ENCODE results near the gene SLC7A1. TPM values are rescaled to one million over a fixed set of nuclear protein-coding genes. Genes with fewer than 3 reads are reported as not detected.

The SLC7A1 gene
- total RNA-seq, 5 donors from 2014 or later (not counting 1 experiment from before 2014, with no cell fraction given), result 20.0 to 62.9 (median 57.9) TPM

GRCh38 chr13:29513981-29514719 lies 81.3 kb downstream of the SLC7A1 start:
- Mint-ChIP-seq H3K36me3 (peaks cover 26% of the 10 kb centered on the region), H3K27me3 (no peaks in the 10 kb centered on the region), H3K27ac (no peak overlapping the region), H3K4me3 (no peak overlapping the region), H3K4me1 (no peaks in the 10 kb centered on the region), H3K9me3 (no peaks in the 10 kb centered on the region)
- no peaks in the 10 kb centered on the region for H3K27me3 ChIP-seq (replicated peaks in 1 of 2; ENCODE audit: control insufficient read depth in 2 of 2, extremely low read depth in 1 of 2, insufficient read depth in 2 of 2, low read length in 1 of 2)
- H3K4me1 ChIP-seq (ENCODE audit: control insufficient read depth in 1 of 2, extremely low read depth in 1 of 2, insufficient read depth in 2 of 2, low read length in 2 of 2), result no peaks in the 10 kb centered on the region
- DNase-seq (no peak), ATAC-seq (replicated peaks in 1 of 4) (no peak)
- H3K36me3 ChIP-seq (ENCODE audit: control insufficient read depth in 2 of 2, extremely low read depth in 1 of 2, insufficient read depth in 1 of 2, low read length in 1 of 2), result peaks cover 14 to 46% of the 10 kb centered on the region in 2 donors
- ChIA-PET POLR2A (no interaction called here), CTCF (interaction anchor here in 1 of 2 donors (0.6 kb wide), 1 partner anchor 196 kb away, joined by 3 read pairs; no protein-coding TSS in a partner anchor)
- 97% methylated on average over 30 of the region's 32 CpGs for WGBS (ENCODE audit: insufficient coverage)
- no peaks in the 10 kb centered on the region for H3K9me3 ChIP-seq
- no peak overlapping the region for H3K27ac ChIP-seq (ENCODE audit: low read length)
- no peak overlapping the region for H3K4me3 ChIP-seq (ENCODE audit: control insufficient read depth in 1 of 2, extremely low read depth in 1 of 2, low read length in 1 of 2)

- ATAC-seq (replicated peaks in 1 of 4) (no peak), DNase-seq (no peak)
- peaks cover 14 to 40% of the 10 kb centered on the region in 2 donors for H3K36me3 ChIP-seq (ENCODE audit: control insufficient read depth in 2 of 2, extremely low read depth in 1 of 2, insufficient read depth in 1 of 2, low read length in 1 of 2)
- no peaks in the 10 kb centered on the region for H3K27me3 ChIP-seq (replicated peaks in 1 of 2; ENCODE audit: control insufficient read depth in 2 of 2, extremely low read depth in 1 of 2, insufficient read depth in 2 of 2, low read length in 1 of 2)
- no peaks in the 10 kb centered on the region for H3K4me1 ChIP-seq (ENCODE audit: control insufficient read depth in 1 of 2, extremely low read depth in 1 of 2, insufficient read depth in 2 of 2, low read length in 2 of 2)
- Mint-ChIP-seq H3K36me3 (peaks cover 23% of the 10 kb centered on the region), H3K27me3 (no peaks in the 10 kb centered on the region), H3K9me3 (no peaks in the 10 kb centered on the region), H3K4me3 (no peak overlapping the region), H3K4me1 (no peaks in the 10 kb centered on the region), H3K27ac (no peak overlapping the region)
- 98% methylated on average over 14 of the region's 24 CpGs for WGBS (ENCODE audit: insufficient coverage)
- ChIA-PET POLR2A (no interaction called here), CTCF (interaction anchor here (0.6 kb wide), 2 partner anchors 197 to 730 kb away, joined by 3 to 9 read pairs; no protein-coding TSS in a partner anchor)
- H3K27ac ChIP-seq (ENCODE audit: low read length), result no peak overlapping the region
- H3K4me3 ChIP-seq (ENCODE audit: control insufficient read depth in 1 of 2, extremely low read depth in 1 of 2, low read length in 1 of 2), result no peak overlapping the region
- no peaks in the 10 kb centered on the region for H3K9me3 ChIP-seq
Observed at GRCh38 chr13:29513002-29513980, 82.2 kb downstream of the SLC7A1 start.

GRCh38 chr13:29511980-29512379 lies 83.5 kb downstream of the SLC7A1 start:
- 96% methylated on average over 5 of the region's 8 CpGs for WGBS (ENCODE audit: insufficient coverage)
- Mint-ChIP-seq H3K27me3 (no peaks in the 10 kb centered on the region), H3K27ac (no peak overlapping the region), H3K9me3 (no peaks in the 10 kb centered on the region), H3K4me1 (no peaks in the 10 kb centered on the region), H3K4me3 (no peak overlapping the region), H3K36me3 (peaks cover 13% of the 10 kb centered on the region)
- CTCF ChIA-PET, result no interaction called here
- no peaks in the 10 kb centered on the region for H3K27me3 ChIP-seq (replicated peaks in 1 of 2; ENCODE audit: control insufficient read depth in 2 of 2, extremely low read depth in 1 of 2, insufficient read depth in 2 of 2, low read length in 1 of 2)
- H3K4me1 ChIP-seq (ENCODE audit: control insufficient read depth in 1 of 2, extremely low read depth in 1 of 2, insufficient read depth in 2 of 2, low read length in 2 of 2), result no peaks in the 10 kb centered on the region
- H3K36me3 ChIP-seq (ENCODE audit: control insufficient read depth in 2 of 2, extremely low read depth in 1 of 2, insufficient read depth in 1 of 2, low read length in 1 of 2), result peaks cover 14 to 29% of the 10 kb centered on the region in 2 donors
- POLR2A ChIA-PET, result no interaction called here
- ATAC-seq (replicated peaks in 1 of 4), result no peak
- H3K27ac ChIP-seq (ENCODE audit: low read length), result no peak overlapping the region
- no peaks in the 10 kb centered on the region for H3K9me3 ChIP-seq
- DNase-seq, result no peak
- H3K4me3 ChIP-seq (ENCODE audit: control insufficient read depth in 1 of 2, extremely low read depth in 1 of 2, low read length in 1 of 2), result no peak overlapping the region

- CTCF ChIA-PET, result no interaction called here
- no peaks in the 10 kb centered on the region for H3K27me3 Mint-ChIP-seq
Observed at GRCh38 chr13:29511106-29511796, 84.2 kb downstream of the SLC7A1 start.

GRCh38 chr13:29510651-29511084 lies 84.8 kb downstream of the SLC7A1 start:
- H3K36me3 Mint-ChIP-seq, result peaks cover 8% of the 10 kb centered on the region
- peaks cover 0 to 2% of the 10 kb centered on the region in 2 experiments for H3K27me3 ChIP-seq (replicated peaks in 1 of 2; ENCODE audit: control insufficient read depth in 2 of 2, extremely low read depth in 1 of 2, insufficient read depth in 2 of 2, low read length in 1 of 2)
- no peak for DNase-seq
- no peak overlapping the region for H3K27ac ChIP-seq (ENCODE audit: low read length)
- H3K4me1 ChIP-seq (ENCODE audit: control insufficient read depth in 1 of 2, extremely low read depth in 1 of 2, insufficient read depth in 2 of 2, low read length in 2 of 2), result no peaks in the 10 kb centered on the region
- CTCF ChIA-PET, result no interaction called here
- H3K9me3 Mint-ChIP-seq, result no peaks in the 10 kb centered on the region
- no peak for ATAC-seq (replicated peaks in 1 of 4)
- no peak overlapping the region for H3K4me3 Mint-ChIP-seq
- H3K27ac Mint-ChIP-seq, result no peak overlapping the region
- POLR2A ChIA-PET, result no interaction called here
- no peak overlapping the region for H3K4me3 ChIP-seq (ENCODE audit: control insufficient read depth in 1 of 2, extremely low read depth in 1 of 2, low read length in 1 of 2)
- no peaks in the 10 kb centered on the region for H3K27me3 Mint-ChIP-seq
- no peaks in the 10 kb centered on the region for H3K9me3 ChIP-seq
- 91% methylated on average over 7 of the region's 10 CpGs for WGBS (ENCODE audit: insufficient coverage)
- peaks cover 10 to 16% of the 10 kb centered on the region in 2 donors for H3K36me3 ChIP-seq (ENCODE audit: control insufficient read depth in 2 of 2, extremely low read depth in 1 of 2, insufficient read depth in 1 of 2, low read length in 1 of 2)
- no peaks in the 10 kb centered on the region for H3K4me1 Mint-ChIP-seq

More at GRCh38 chr13:29511106-29511796, 84.2 kb downstream of the SLC7A1 start:
- peaks cover 8% of the 10 kb centered on the region for H3K36me3 Mint-ChIP-seq
- POLR2A ChIA-PET, result no interaction called here
- Histone ChIP-seq H3K36me3 (ENCODE audit: control insufficient read depth in 2 of 2, extremely low read depth in 1 of 2, insufficient read depth in 1 of 2, low read length in 1 of 2) (peaks cover 14 to 22% of the 10 kb centered on the region in 2 donors), H3K27me3 (replicated peaks in 1 of 2; ENCODE audit: control insufficient read depth in 2 of 2, extremely low read depth in 1 of 2, insufficient read depth in 2 of 2, low read length in 1 of 2) (no peaks in the 10 kb centered on the region), H3K9me3 (no peaks in the 10 kb centered on the region), H3K27ac (ENCODE audit: low read length) (no peak overlapping the region), H3K4me1 (ENCODE audit: control insufficient read depth in 1 of 2, extremely low read depth in 1 of 2, insufficient read depth in 2 of 2, low read length in 2 of 2) (no peaks in the 10 kb centered on the region), H3K4me3 (ENCODE audit: control insufficient read depth in 1 of 2, extremely low read depth in 1 of 2, low read length in 1 of 2) (no peak overlapping the region)
- no peak for ATAC-seq (replicated peaks in 1 of 4)
- no peak overlapping the region for H3K4me3 Mint-ChIP-seq
- DNase-seq, result no peak
- H3K4me1 Mint-ChIP-seq, result no peaks in the 10 kb centered on the region
- WGBS (ENCODE audit: insufficient coverage), result 98% methylated on average over 8 of the region's 12 CpGs
- no peak overlapping the region for H3K27ac Mint-ChIP-seq
- H3K9me3 Mint-ChIP-seq, result no peaks in the 10 kb centered on the region

- H3K4me1 Mint-ChIP-seq, result no peaks in the 10 kb centered on the region
- DNase-seq (no peak), ATAC-seq (replicated peaks in 1 of 4) (no peak)
- Histone ChIP-seq H3K4me3 (ENCODE audit: control insufficient read depth in 1 of 2, extremely low read depth in 1 of 2, low read length in 1 of 2) (no peak overlapping the region), H3K27ac (ENCODE audit: low read length) (no peak overlapping the region), H3K9me3 (no peaks in the 10 kb centered on the region), H3K4me1 (ENCODE audit: control insufficient read depth in 1 of 2, extremely low read depth in 1 of 2, insufficient read depth in 2 of 2, low read length in 2 of 2) (no peaks in the 10 kb centered on the region), H3K27me3 (replicated peaks in 1 of 2; ENCODE audit: control insufficient read depth in 2 of 2, extremely low read depth in 1 of 2, insufficient read depth in 2 of 2, low read length in 1 of 2) (peaks cover 0 to 5% of the 10 kb centered on the region in 2 experiments), H3K36me3 (ENCODE audit: control insufficient read depth in 2 of 2, extremely low read depth in 1 of 2, insufficient read depth in 1 of 2, low read length in 1 of 2) (peaks cover 8 to 14% of the 10 kb centered on the region in 2 donors)
- H3K36me3 Mint-ChIP-seq, result peaks cover 8% of the 10 kb centered on the region
- H3K4me3 Mint-ChIP-seq, result no peak overlapping the region
- H3K27ac Mint-ChIP-seq, result no peak overlapping the region
- 98% methylated on average over 11 of the region's 14 CpGs for WGBS (ENCODE audit: insufficient coverage)
- no peaks in the 10 kb centered on the region for H3K9me3 Mint-ChIP-seq
- no peaks in the 10 kb centered on the region for H3K27me3 Mint-ChIP-seq
- POLR2A ChIA-PET, result no interaction called here
- CTCF ChIA-PET, result no interaction called here
Observed at GRCh38 chr13:29509999-29510589, 85.4 kb downstream of the SLC7A1 start.

Data from T-cell (primary cell).